NT2/D1 (cell line): ENCODE data around the gene PRDM4.

ENCODE experiments used
- DNase-seq: peaks from one replicate; pipeline ENCODE4 v3.0.0-alpha.2; 2011; ENCODE audit warnings: low read depth, low spot score
- H3K27me3 ChIP-seq: 2 replicates; pipeline ENCODE4 v1.6.0; 2011; ENCODE audit warnings: mild to moderate bottlenecking; ENCODE audit not compliant: insufficient read length, insufficient read depth
- H3K36me3 ChIP-seq: 2 replicates; pipeline ENCODE4 v1.6.1; 2011; ENCODE audit warnings: mild to moderate bottlenecking, low read length, mixed read lengths; ENCODE audit not compliant: insufficient read depth, insufficient read length
- H3K4me1 ChIP-seq: 2 replicates; pipeline ENCODE4 v1.5.1; 2011; ENCODE audit not compliant: insufficient read depth, insufficient read length
- H3K4me3 ChIP-seq: 2 replicates; pipeline ENCODE4 v1.5.1; 2011; ENCODE audit warnings: low read depth; ENCODE audit not compliant: insufficient read length
- H3K9ac ChIP-seq: 2 replicates; pipeline ENCODE4 v1.6.0; 2011; ENCODE audit warnings: low read depth; ENCODE audit not compliant: insufficient read length
- H3K9me3 ChIP-seq: 2 replicates; pipeline ENCODE4 v1.5.1; 2011; ENCODE audit warnings: mild to moderate bottlenecking, low read length; ENCODE audit not compliant: insufficient read depth
- SUZ12 ChIP-seq: IDR thresholded peaks from 2 replicates; pipeline ENCODE4 v1.6.1; 2011; ENCODE audit not compliant: insufficient read length, insufficient read depth; ENCODE audit errors: extremely low read depth
- YY1 ChIP-seq: IDR thresholded peaks from 2 replicates; pipeline ENCODE4 v1.6.1; 2011; ENCODE audit not compliant: insufficient read length, insufficient read depth
- ZNF274 ChIP-seq: IDR thresholded peaks from 2 replicates; pipeline ENCODE4 v1.6.1; 2011; ENCODE audit warnings: mild to moderate bottlenecking, low read depth, low read length

PRDM4 gene

GRCh38 chr12:107684029-107684795 is 76.7 kb downstream of the PRDM4 start:
- Histone ChIP-seq H3K4me1 (no peaks in the 10 kb centered on the region), H3K9ac (peak overlapping the region; percentile 97), H3K4me3 (peak overlapping the region; percentile 99), H3K36me3 (peaks cover 13% of the 10 kb centered on the region), H3K27me3 (no peaks in the 10 kb centered on the region), H3K9me3 (no peaks in the 10 kb centered on the region)
- DNase-seq: no peak
- no peak for TF ChIP-seq YY1
- no peak for TF ChIP-seq ZNF274
- TF ChIP-seq SUZ12: no peak
